Body of pancreas (tissue), 4 donors: Measurements from ENCODE around the gene UGDH. TPM values are rescaled to one million over a fixed set of nuclear protein-coding genes. Genes with fewer than 3 reads are reported as not detected.
A peak's percentile ranks its signal among the peaks of the same experiment; 100 is the strongest.
"Not testable (repeated sequence)": the region's sequence is repeated elsewhere in the genome, so short reads cannot be mapped to it uniquely, and the experiment has no call there.

Experiments used
- ATAC-seq: fragments of 150-250 bp; one replicate; pipeline ENCODE4 v1.9.1; 2016
- DNase-seq, 4 donors: peaks; one replicate each; pipeline ENCODE4 v3.0.0-alpha.2; 2019
- H3K27ac ChIP-seq, 4 donors: fragments of 200-600 bp; sonication (generic); 1 replicate in 3 of 4; 2 replicates in 1 of 4; pipeline versions ENCODE4 v1.5.1 to v1.6.1; 2016 to 2019; ENCODE audit warnings: mild to moderate bottlenecking in 1 of 4, mixed read lengths in 1 of 4, moderate library complexity in 1 of 4
- H3K27me3 ChIP-seq, 2 donors: fragments of 200-600 bp; sonication (generic); one replicate each; pipeline ENCODE4 v1.6.0; 2016; ENCODE audit warnings: mild to moderate bottlenecking in 1 of 2
- H3K36me3 ChIP-seq, 2 donors: fragments of 200-600 bp; sonication (generic); replicated peaks in 1 of 2; 2 replicates each; pipeline ENCODE4 v1.5.1; 2016; ENCODE audit warnings: low read depth in 2 of 2; ENCODE audit not compliant: insufficient read depth in 1 of 2
- H3K4me1 ChIP-seq: fragments of 200-600 bp; sonication (generic); one replicate; pipeline ENCODE4 v1.6.0; 2016
- H3K4me3 ChIP-seq, 2 donors: fragments of 200-600 bp; sonication (generic); 1 replicate in 1 of 2; 2 replicates in 1 of 2; pipeline ENCODE4 v1.5.1; 2016 to 2019
- H3K9me3 ChIP-seq, 3 donors: fragments of 200-600 bp; sonication (generic); 1 replicate in 2 of 3; 2 replicates in 1 of 3; pipeline ENCODE4 v1.5.1; 2016
- POLR2A ChIP-seq, 3 donors: fragments of 450-650 bp; IDR thresholded peaks; one replicate each; pipeline ENCODE4 v1.6.1; 2016; ENCODE audit warnings: antibody characterized with exemption in 3 of 3, mild to moderate bottlenecking in 2 of 3
- WGBS, 2 donors: methylation state at CpG; one replicate each; pipeline ENCODE4 v1.1.5; 2017; 5-methylcytosine and 5-hydroxymethylcytosine counted together
- intact Hi-C: fragments of 100-400 bp; cut with DNase I; formaldehyde crosslinking; loops from one replicate; pipeline ENCODE4 v1.15.1; 2023
- total RNA-seq, 2 donors: library from RNA; depleted of rRNA; stranded (reverse); fragments of >200 nt; gene quantifications; one replicate each; pipeline ENCODE4 v1.1.0, GENCODE V29; 2016
- TF ChIP-seq, protein P1 (sequence below), 7 experiments: fragments of 450-650 bp in 4 of 7; fragments of 200-600 bp in 3 of 7; sonication (generic) in 3 of 7; IDR thresholded peaks; one replicate each; pipeline ENCODE4 v1.5.1; 2016 to 2019; ENCODE audit warnings: antibody characterized with exemption in 7 of 7

The UGDH gene
- total RNA-seq, 2 donors from 2014 or later: 71.1 to 107 TPM

DNA sequence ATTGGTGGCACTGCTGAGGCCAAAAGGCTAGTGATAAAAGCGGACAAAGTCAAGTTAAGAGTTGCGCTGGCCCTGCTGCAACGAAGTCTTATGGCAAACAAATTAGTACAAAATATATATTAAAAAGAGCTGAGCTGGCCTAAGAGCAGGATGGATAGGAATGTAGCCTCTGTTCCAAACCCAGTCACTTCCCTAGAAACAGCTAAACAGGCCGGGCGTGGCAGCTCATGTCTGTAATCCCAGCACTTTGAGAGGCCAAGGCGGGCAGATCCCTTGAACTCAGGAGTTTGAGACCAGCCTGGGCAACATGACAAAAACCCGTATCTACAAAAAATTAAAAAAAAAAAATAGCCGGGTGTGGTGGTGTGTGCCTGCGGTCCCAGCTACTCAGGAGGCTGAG lies 32.4 kb upstream of the UGDH start:
- 55 to 69% methylated on average over 9 of the region's 9 CpGs for whole genome bisulfite sequencing, 2 donors
- DNase-seq (peak; percentile 19 to 46 (median 30)), ATAC-seq (no peak)

DNA sequence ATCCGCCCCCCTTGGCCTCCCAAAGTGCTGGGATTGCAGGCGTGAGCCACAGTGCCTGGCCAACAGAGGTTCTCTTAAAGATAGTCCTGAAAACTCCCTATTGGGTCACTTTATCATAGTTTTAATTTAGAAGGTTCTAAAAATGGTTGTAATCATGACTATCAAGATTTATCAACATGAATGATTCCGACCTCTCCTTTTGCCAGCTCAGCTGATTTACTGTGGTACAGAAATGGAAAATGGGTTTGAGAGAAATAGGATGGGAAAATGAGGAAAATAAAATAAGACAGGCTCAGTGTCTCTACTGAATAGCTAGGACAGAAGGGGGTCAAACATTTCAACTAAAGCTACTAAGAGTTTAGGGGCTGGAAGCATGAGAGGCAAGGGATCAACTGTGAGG lies 28.2 kb upstream of the UGDH start:
- no peak for TF ChIP-seq POLR2A (IDR thresholded peaks at IDR 0.05)
- TF ChIP-seq, protein P1, sequence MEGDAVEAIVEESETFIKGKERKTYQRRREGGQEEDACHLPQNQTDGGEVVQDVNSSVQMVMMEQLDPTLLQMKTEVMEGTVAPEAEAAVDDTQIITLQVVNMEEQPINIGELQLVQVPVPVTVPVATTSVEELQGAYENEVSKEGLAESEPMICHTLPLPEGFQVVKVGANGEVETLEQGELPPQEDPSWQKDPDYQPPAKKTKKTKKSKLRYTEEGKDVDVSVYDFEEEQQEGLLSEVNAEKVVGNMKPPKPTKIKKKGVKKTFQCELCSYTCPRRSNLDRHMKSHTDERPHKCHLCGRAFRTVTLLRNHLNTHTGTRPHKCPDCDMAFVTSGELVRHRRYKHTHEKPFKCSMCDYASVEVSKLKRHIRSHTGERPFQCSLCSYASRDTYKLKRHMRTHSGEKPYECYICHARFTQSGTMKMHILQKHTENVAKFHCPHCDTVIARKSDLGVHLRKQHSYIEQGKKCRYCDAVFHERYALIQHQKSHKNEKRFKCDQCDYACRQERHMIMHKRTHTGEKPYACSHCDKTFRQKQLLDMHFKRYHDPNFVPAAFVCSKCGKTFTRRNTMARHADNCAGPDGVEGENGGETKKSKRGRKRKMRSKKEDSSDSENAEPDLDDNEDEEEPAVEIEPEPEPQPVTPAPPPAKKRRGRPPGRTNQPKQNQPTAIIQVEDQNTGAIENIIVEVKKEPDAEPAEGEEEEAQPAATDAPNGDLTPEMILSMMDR (IDR thresholded peaks at IDR 0.05): no peak
- H3K27ac ChIP-seq: no peak overlapping the region
- WGBS, 2 donors: 92 to 97% methylated on average over 3 of the region's 3 CpGs
- ATAC-seq: no peak
- DNase-seq: no peak
- H3K36me3 ChIP-seq: no peaks in the 10 kb centered on the region
- H3K9me3 ChIP-seq: no peaks in the 10 kb centered on the region
- H3K27me3 ChIP-seq: no peaks in the 10 kb centered on the region
- no peak overlapping the region for H3K4me3 ChIP-seq
- peaks cover 39% of the 10 kb centered on the region for H3K4me1 ChIP-seq
- intact Hi-C loops: no loop called here

More for the DNA sequence above, 32.4 kb upstream of the UGDH start:
- intact Hi-C loops: no loop called here
- H3K27me3 ChIP-seq: no peaks in the 10 kb centered on the region
- TF ChIP-seq, protein P1 (IDR thresholded peaks at IDR 0.05): no peak
- no peak for TF ChIP-seq POLR2A (IDR thresholded peaks at IDR 0.05)
- no peak overlapping the region for H3K4me3 ChIP-seq
- peaks cover 0 to under 1% of the 10 kb centered on the region in 2 donors for H3K36me3 ChIP-seq
- H3K9me3 ChIP-seq: no peaks in the 10 kb centered on the region
- H3K4me1 ChIP-seq: peaks cover 44% of the 10 kb centered on the region
- H3K27ac ChIP-seq: peak overlapping the region in 3 of 4 donors; percentile 67 to 75 (median 68)

DNA sequence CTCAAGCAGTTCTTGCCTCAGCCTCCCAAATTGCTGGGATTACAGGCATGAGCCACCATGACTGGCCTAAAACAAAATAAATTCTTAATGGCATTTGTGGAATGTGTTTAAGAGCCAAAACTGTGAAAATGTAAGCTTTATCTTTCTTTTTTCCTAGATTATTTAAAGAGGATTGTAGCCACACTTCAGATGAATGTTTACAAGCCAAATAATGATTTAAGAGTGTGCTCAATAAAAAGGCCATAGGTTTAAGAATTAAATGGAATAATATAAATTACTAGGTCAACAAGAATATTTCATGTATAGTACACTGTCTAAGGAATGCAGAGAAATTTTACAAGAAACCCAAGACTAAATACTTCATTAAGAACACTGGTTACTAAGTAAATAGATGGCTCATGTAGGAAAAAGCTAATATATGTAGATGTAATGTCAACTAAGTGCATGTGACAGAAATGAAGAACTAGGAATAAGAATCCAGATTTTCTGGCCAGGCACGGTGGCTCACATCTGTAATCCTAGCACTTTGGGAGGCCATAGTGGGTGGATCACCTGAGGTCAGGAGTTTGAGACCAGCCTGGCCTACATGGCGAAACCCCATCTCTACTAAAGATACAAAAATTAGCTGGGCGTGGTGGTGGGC lies 21.3 kb upstream of the UGDH start:
- ATAC-seq (no peak), DNase-seq (no peak)
- no peaks in the 10 kb centered on the region for H3K36me3 ChIP-seq
- H3K27ac ChIP-seq: peak overlapping the region in 1 of 4 donors; percentile 28
- H3K4me3 ChIP-seq: no peak overlapping the region
- no peaks in the 10 kb centered on the region for H3K27me3 ChIP-seq
- 88 to 92% methylated on average over 3 of the region's 3 CpGs for WGBS, 2 donors
- intact Hi-C loops: no loop called here
- H3K9me3 ChIP-seq: no peaks in the 10 kb centered on the region
- TF ChIP-seq, protein P1 (IDR thresholded peaks at IDR 0.05): no peak
- no peak for TF ChIP-seq POLR2A (IDR thresholded peaks at IDR 0.05)
- H3K4me1 ChIP-seq: peaks cover 25% of the 10 kb centered on the region

DNA sequence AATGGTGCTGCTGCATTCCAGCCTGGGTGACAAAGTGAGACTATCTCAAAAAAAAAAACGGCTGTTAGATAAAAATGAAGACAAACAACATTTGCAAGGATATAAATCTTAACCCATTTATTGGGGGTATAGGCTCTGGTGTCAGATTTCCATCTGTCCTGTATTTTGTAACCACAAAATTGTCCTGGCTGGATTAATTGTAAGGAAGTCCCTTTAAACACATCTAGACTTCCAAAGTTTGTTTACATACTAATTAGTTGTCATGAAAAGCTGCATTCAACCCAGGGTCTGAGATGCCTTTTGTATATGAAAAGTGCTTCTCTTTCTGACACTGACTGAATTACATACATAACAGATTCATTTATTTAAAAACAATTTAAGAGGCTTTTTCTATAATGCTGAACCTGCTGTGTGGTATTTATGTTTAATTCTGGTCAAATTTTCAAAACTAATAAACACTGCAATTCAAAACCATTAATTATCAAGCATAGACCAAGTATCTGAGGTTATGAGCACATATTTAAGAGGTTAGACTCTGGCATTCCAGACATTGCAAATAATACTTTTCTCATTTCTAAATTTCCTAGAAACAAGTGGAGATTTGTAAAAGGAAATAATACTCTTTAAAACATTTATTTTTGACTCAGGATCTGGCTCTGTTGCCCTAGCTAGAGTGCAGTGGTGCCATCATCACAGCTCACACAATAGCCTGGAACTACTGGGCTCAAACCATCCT lies 17.5 kb upstream of the UGDH start:
- WGBS, 2 donors: 0 to 12% methylated on average over 1 of the region's 1 CpG
- ATAC-seq (no peak), DNase-seq (no peak)
- Histone ChIP-seq H3K36me3 (no peaks in the 10 kb centered on the region), H3K4me3 (no peak overlapping the region), H3K9me3 (no peaks in the 10 kb centered on the region), H3K27me3 (no peaks in the 10 kb centered on the region), H3K4me1 (peaks cover 50% of the 10 kb centered on the region), H3K27ac (peak overlapping the region in 1 of 4 donors; percentile 21)
- intact Hi-C loops: no loop called here
- TF ChIP-seq, protein P1 (IDR thresholded peaks at IDR 0.05): no peak
- no peak for TF ChIP-seq POLR2A (IDR thresholded peaks at IDR 0.05)

DNA sequence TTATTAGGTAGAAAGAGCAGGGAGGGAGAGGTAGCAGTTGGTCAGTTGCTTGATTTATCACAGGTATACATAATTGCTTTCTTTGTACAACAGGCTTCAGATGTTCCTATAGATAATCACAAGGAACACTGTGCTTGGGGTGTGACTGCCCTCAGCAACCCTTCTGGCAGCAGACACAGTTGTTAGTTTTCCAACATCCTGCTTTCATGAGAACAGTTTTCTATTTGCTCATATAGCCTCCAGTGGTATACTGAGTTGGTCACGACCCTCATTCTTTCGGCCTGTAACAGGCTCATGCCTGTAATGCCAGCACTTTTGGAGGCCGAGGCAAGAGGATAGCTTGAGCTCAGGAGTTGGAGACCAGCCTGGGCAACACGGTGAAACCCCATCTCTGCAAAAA lies 16.8 kb upstream of the UGDH start:
- ATAC-seq, H3K36me3 ChIP-seq, intact Hi-C loops, H3K9me3 ChIP-seq, H3K4me3 ChIP-seq, H3K27me3 ChIP-seq: not testable (repeated sequence)
- Histone ChIP-seq H3K27ac (peak overlapping the region in 3 of 4 donors; percentile 1 to 24 (median 21)), H3K4me1 (peaks cover 57% of the 10 kb centered on the region)
- peak in 2 of 4 donors; percentile 27 to 36 for DNase-seq
- WGBS, 2 donors: 67 to 72% methylated on average over 3 to 4 of the region's 4 CpGs
